Fibroblast of lung (primary cell): ENCODE data around the gene ZFC3H1.

ENCODE experiments used
- CTCF ChIP-seq, 2 donors: IDR thresholded peaks in 1 of 2; conservative IDR thresholded peaks in 1 of 2; 1 replicate in 1 of 2; 2 replicates in 1 of 2; pipeline ENCODE4 v1.5.1; 2011 to 2012; ENCODE audit warnings: low read length in 2 of 2, control low read depth in 1 of 2, inconsistent platforms in 1 of 2, low read depth in 1 of 2, mild to moderate bottlenecking in 1 of 2
- EZH2 ChIP-seq: IDR thresholded peaks from 2 replicates; pipeline ENCODE4 v1.5.1; 2012; ENCODE audit warnings: low read length, control low read depth, mild to moderate bottlenecking; ENCODE audit errors: missing control alignments

- TF ChIP-seq CTCF (conservative IDR thresholded peaks at IDR 0.05 in 1 of 2, IDR thresholded peaks at IDR 0.05 in 1 of 2; ENCODE audit: low read depth in 1 of 2, low read length in 2 of 2) (no peak), EZH2 (no peak)
Observed at GRCh38 chr12:71594214-71594948, 69.3 kb downstream of the ZFC3H1 start.
